GM12891 (cell line): ENCODE results near the gene RGL4.

Experiments used
- DNase-seq: peaks from one replicate; pipeline ENCODE4 v3.0.0; 2011; ENCODE audit warnings: low spot score; ENCODE audit not compliant: insufficient read length
- FAIRE-seq: peaks from 2 replicates; lab custom pipeline; 2011; peaks lifted over from hg19 to GRCh38; lab: Jason Lieb, UNC
- PAX5 ChIP-seq: IDR thresholded peaks from 2 replicates; pipeline ENCODE4 v1.6.1; 2011; ENCODE audit warnings: low read length, moderate library complexity, mild to moderate bottlenecking; ENCODE audit not compliant: insufficient read depth, severe bottlenecking
- POLR2A ChIP-seq: IDR thresholded peaks from 2 replicates; pipeline ENCODE4 v1.6.1; 2011; ENCODE audit warnings: low read depth, low read length, control low read depth
- POLR2AphosphoS5 ChIP-seq: IDR thresholded peaks from 2 replicates; pipeline ENCODE4 v1.6.1; 2011; ENCODE audit warnings: low read depth, low read length, control low read depth
- POU2F2 ChIP-seq: IDR thresholded peaks from 2 replicates; pipeline ENCODE4 v1.6.1; 2011; ENCODE audit warnings: low read depth, mild to moderate bottlenecking, control low read depth, low read length, moderate library complexity
- SPI1 ChIP-seq: IDR thresholded peaks from 2 replicates; pipeline ENCODE4 v1.6.1; 2011; ENCODE audit warnings: low read depth, low read length, control low read depth
- TAF1 ChIP-seq: IDR thresholded peaks from 2 replicates; pipeline ENCODE4 v1.6.1; 2011; ENCODE audit warnings: low read depth, low read length, control low read depth

The RGL4 gene

DNA sequence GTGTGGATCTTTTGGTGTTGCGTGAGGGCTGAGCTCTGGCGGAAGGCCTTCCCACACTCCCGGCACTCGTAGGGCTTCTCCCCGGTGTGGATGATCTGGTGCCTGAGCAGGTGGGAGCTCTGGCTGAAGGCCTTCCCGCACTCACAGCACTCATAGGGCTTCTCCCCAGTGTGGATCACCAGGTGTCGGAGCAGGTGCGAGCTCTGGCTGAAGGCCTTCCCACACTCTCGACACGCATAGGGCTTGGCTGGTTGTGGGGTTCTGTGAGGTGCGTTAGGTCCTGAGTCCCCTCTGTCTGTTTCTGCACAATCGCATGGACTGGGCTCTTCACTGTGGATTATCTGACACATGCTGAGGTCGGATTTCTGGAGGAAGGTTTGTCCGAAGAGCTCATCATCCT lies 53.7 kb downstream of the RGL4 start:
- FAIRE-seq (no peak), DNase-seq (no peak)
- no peak for TF ChIP-seq POLR2AphosphoS5
- no peak for TF ChIP-seq POU2F2
- TF ChIP-seq PAX5, result no peak
- TF ChIP-seq POLR2A, result no peak
- no peak for TF ChIP-seq SPI1
- TF ChIP-seq TAF1, result no peak

DNA sequence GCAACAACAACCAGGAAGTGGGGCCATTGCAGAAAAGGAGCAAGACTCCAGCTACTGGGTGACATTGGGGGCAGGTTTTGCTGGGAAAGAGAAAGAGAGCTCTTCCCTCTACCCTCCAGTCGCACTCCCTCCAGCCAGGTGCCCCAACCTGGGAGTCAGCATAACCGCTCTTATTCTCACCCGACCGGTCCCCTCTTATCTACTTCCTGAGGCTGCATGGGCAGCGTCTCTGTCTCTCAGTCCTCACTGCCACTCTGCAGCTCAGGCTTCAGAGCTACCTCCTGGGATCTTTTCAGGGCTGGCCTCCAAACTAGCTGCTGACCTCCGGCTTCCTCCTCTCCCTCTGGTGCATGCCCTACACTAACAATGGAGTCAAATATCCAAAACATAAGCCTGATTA lies 55.0 kb downstream of the RGL4 start:
- TF ChIP-seq SPI1, result no peak
- no peak for TF ChIP-seq POLR2A
- no peak for TF ChIP-seq TAF1
- no peak for TF ChIP-seq POLR2AphosphoS5
- TF ChIP-seq PAX5, result no peak
- no peak for TF ChIP-seq POU2F2
- no peak for DNase-seq
- no peak for FAIRE-seq
